DMS153 treated with DMSO at 0.1 percent for 48 hours (cell line): Measurements from ENCODE around the gene CCDC88C.

Experiments used
- DNase-seq: peaks from one replicate; lab custom pipeline; 2025; ENCODE audit not compliant: unreplicated experiment; lab: John Stamatoyannopoulos, UW

Gene CCDC88C

DNA sequence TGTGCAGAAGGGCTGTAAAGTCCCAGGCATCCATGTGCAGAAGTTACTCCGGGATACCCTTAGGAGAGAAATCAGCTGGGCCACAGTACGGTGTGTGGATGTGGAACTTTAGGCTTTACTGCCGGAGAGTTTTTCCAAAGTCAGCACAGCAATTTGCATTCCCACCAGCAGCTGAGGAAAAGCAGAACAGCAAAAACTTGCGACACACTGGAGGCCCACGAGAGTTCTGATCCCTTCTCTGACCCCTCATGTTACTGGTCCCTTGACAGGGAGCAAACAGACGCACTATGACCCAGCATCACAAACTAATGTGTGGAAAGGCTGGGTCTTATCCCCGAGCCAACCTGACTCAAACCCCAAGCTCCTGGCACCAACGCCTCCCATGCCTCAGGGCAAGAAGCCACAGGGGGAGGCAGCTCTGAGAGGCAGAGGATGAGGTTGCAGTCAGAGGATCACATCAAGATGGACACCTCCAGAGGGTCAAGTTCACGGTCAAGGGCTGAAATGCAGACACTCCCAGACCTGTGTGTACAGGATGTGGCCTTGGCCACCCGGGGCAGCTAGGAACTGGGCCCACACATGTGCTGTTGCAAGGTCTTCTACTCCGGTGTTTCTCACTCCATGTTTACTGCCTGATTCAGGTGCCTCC lies 38.6 kb downstream of the CCDC88C start:
- no peak for DNase-seq

DNA sequence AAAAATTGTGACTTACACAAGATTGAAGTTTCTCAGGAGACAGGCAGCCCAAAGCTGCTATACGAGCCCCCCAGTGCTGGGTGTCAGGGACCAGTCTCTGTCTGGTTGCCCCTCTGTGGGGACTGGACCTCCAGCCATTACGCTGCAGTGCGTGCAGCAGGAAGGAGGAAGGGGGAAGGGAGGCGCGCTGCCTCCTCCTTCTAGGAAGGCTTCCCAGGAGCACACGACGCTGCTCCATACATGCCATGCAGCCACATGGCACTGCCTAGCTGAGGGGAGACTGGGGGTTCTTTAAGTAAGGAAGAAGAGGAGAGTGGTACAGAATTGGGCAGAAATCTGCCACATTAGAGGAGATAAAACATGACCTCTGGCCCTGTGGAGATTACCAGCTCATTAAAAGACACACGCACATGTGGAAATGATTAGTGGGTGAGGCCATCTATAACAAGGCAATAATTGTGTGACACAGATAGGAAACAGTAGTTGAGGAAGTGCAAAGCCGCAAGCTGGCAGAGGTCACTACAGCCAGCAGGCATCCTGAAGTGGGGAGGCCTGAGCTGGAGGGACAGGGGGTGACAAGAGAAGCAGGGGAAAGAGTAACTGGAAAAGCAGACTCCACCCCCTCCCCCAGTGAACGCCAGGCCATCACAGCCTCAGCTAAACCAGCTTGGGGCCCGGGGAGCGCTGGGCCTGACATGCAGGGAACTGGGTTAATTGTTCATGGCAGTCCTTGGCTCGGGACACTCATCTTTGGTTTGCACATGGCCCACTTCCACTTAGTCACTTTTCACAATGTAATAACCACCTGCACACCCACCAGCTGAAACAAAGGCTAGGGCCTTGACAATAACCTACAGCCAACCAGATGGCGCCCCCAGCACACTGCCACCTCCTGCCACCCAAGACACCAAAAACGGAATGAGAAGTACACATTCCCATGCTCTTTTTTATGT lies 39.6 kb downstream of the CCDC88C start:
- DNase-seq, result no peak

DNA sequence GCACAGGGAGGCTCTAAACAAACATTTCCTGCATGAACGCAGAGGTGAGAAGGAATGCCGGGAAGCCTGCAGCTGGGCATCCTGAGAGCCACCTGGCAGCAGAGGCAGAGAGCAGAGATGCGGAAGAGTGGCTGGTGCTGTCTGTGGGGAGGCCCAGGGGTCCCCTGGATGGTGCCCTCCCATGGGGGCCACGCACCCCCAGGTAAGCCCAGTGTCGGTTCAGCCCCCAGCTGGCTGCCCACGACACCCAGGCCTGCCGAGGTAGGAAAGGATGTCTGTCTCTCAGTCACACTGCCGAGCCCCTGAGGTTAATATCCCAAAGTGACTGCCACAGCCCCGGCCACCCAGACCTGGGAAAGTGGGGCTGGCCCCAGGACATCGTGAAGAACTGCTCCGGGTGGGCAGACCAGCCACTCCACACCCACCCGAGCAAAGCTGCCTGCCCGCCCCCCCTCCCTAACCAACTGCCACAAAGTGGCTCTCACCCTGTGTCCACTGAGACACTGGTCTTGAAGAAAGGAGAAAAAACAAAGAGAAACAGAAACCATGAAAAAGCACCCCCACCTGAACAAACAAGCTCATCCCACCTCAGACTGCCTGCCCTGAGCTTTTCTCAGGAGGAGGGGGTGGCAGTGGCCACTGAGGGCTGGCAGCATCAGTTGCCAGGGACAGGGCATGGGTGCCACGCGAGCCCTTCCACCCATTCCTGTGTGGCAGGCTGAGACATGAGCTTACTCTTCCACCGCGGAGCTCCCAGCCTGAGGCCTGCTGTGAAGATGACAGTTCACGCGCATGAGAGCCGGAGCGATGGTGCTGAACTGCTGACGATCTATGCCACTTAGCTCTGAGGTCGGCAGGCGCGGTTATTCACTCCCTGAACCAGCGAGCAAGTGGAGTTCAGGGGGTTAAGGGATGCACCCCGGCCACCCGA lies 40.8 kb downstream of the CCDC88C start:
- DNase-seq, result no peak

DNA sequence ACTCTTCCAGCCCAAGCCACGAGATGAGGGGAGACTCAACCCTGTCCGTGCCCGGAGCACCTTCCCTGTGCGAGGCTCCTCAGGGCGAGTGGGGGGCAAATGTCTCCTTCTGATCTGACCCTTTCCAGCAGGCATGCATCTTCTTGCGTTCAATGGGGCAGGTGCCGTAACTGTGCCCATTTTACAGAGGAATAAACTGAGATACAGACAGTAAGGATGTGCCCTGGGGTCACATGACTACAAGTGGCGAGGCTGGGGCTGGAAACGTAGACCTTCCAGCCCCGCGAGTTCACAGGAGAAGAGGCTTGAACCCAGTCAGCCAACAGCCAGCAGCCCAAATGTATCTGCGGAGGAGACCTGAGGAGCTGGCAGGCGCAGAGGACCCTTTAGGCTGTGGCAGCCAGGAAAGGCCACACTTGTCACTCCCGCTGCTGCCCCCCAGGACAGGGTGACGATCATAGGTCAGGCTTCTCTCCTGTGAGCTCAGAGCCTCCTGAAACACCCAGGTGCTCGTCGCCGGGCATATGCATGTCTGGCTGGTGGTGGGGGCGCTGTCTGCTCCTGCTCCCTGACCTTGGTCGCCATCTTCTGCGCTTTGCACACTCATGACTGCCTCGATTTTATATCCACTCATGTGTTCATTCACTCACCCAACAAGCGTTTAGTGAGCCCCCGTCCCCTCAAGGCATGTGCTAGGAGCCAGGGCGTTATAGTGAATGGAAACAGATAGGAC lies 41.7 kb downstream of the CCDC88C start:
- DNase-seq, result no peak

DNA sequence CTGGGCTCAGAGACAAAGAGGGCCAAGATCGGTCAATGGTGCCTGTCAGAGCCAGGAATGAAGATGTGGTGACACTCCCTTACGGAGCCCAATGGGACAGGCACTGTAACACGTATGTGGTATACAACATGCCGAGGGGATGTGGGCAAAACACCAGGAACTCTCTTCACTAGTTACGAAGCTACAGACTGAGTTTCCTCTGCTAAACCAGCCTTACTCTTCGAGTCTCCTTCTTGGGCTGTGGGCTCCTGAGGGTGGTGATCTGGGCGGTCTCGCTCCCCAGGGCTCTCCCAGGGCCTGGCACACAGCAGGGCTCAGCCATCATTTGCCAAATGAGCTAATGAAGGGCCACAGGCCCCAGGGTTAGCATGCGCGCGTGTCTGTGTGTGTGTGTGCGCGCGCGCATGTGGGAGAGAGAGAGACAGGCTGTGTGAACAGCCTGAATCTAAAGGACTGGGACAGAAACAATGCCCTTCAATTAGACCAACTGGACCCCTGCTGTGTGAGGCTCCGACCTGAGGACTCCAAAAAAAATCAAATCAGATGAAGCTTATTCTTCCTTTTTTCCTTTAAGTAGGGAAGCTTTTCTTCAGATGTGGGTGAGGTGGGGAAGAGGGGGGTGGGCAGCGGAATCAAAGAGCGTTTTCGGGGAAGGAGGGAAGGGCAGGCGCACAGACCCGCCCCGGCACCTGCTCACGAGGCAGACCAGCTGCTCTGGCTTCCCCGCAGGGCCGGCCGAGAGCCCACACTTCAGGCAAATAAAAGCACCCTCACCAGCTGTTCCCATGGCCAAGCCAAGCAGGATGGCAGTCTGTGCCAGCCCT lies 42.5 kb downstream of the CCDC88C start:
- DNase-seq, result peak; percentile 63

DNA sequence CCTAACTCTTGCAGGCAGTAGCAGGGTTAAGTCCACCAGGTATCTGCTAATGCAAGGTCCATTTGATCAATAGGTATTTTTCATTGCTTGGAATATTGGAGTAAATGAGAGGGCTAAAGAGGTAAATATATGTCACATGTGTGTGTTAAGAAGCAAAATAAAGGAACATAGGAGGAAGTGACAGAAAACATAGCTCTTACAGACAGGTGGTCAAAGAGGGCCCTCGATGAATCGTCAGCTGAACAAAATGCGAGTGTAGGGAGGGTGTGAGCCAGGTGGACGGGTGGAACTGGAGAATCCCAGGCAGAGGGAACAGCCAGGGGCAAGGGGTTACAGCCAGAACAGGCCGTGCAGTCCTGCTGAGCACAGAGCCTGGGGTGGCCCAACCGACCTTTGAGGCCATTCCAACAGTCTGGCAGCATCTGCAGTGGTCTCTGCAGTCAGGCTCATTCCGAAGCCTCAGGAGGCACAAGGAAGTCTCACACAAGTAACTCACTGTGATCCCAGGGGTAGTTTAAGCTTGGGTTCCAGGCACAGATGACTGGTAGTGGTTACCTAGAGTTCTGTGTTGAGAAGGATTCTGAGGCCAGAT lies 43.2 kb downstream of the CCDC88C start:
- DNase-seq, result no peak

DNA sequence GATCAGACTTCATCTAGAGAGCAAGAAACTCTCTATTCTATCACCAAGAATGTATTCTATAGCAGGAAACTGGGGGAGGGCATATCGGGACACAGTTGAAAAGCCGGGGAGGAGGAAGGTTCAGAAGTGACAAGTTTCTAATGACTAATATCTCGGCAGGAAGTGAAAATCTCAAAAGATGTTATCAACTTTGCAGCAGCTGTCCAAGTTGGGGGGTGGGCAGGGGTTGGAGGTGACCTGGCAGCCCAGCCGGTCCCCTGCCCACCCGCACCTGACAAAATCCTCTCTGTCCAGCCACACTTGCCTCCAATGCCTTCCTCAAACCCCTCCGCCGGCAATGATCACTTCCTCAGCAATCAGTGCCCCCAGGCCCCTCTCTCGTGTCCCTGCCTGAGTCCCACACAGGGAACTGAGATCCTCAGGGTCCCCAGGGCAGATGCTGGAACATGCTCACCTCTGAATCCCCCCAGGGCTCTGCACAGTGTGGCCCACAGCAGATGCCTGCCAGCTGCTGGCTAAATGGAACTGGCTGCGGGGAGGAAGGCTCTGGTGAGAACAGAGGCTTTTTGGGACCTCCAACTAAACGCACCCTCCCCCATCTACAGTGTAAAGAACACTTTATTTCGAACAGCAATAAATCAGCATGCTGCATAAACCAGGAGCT lies 43.9 kb downstream of the CCDC88C start:
- DNase-seq, result no peak

DNA sequence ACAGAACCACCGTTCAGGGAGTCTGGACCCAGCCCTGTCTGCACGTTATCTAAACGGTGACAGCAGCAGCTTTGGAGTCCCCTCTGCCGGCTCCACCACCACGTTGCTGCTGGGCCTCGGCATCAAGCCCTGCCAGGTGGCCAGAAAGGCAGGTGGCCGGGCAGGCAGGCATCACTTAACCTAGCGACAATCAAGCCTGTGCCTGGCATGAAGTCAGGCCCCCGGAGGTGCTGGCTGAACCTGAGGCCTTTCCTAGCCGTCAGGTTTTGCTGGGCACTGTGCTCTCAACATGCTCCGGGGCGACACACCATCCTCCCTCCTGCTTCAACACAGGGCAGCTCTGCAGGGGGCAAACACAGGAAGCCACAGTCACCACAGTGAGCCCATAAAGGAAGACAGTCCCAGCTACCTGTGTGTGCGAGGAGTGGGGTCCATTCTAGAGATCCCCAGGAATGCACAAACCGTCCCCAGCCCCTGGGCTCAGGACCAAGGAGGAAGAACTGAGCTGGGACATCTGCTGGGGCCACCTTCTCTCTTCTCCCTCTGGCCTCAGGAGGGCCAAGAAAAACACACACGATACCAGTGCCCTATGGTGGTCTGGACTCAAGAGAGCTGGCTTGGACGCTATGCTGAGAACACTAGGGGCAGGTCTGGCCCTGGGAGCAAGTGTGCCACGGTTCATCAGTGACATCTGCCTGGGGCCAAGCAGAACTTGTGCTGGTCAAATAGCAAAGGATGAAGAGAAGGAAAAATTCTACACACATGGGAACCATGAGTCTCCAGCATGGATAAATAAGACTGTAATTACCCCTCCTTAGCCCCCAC lies 44.7 kb downstream of the CCDC88C start:
- peak; percentile 44 for DNase-seq

DNA sequence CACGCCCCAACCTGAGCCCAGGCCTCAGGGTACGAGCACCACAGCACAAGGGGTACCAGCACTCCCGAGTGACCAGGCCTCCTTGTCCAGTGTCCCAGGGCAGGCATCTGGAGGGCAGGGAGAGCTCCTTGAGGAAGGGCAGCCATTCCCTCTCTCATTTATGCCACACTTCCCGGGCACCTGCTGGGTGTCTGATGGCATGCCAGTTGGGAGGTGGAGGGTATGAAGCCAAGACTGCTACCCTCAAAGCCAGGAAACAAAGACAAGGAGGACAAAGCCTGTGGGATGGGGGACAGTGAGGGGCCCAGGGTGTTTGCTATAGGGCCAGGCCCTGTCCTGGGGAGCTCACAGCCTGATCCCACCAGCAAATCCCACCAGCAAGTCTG lies 45.6 kb downstream of the CCDC88C start:
- no peak for DNase-seq

DNA sequence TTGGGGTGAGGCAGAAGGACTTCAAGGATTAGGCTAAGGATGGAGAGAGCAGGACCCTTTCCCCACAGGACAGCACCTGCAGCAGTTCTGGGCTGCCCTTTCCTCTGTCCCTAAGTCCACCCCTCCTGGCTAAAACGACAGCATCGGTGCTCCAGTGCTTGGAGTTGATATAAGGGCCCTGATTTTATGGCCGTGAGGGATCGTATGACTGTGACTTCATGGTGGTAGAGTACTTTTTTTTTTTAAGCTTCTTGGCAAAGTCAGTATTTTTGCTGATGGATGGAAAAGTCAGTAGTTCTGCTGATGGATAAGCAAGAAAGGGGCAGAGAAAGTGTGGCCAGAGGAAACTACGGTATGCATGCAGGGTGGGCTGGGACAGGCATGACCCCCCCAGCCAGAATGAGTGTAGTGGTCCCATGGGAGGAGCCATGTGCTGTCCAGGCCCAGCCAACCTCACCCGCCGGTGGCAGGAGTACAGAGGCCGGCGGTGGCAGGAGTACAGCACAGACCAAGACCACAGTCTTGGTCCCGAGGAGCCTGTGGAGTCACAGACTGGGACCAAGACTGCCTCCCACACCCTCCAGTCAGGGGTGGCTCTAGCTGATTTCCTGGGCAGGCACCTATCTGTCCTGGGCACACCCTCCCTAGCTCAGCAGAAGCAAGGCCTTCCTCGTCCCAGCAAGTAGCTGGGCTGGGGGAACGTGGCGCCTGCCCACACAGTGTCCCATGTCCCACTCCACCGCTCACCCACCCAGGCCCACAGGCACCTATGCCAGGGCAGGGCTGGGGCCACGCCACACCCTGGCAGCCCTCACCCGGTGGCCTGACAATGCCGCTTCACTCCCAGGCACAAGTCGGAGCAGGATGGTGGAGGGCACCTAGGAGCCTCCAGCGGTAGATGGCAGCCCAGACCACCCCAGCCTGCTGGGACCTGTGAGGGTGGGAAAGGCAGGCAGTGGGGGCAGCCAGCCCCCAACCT lies 46.3 kb downstream of the CCDC88C start:
- DNase-seq, result no peak

DNA sequence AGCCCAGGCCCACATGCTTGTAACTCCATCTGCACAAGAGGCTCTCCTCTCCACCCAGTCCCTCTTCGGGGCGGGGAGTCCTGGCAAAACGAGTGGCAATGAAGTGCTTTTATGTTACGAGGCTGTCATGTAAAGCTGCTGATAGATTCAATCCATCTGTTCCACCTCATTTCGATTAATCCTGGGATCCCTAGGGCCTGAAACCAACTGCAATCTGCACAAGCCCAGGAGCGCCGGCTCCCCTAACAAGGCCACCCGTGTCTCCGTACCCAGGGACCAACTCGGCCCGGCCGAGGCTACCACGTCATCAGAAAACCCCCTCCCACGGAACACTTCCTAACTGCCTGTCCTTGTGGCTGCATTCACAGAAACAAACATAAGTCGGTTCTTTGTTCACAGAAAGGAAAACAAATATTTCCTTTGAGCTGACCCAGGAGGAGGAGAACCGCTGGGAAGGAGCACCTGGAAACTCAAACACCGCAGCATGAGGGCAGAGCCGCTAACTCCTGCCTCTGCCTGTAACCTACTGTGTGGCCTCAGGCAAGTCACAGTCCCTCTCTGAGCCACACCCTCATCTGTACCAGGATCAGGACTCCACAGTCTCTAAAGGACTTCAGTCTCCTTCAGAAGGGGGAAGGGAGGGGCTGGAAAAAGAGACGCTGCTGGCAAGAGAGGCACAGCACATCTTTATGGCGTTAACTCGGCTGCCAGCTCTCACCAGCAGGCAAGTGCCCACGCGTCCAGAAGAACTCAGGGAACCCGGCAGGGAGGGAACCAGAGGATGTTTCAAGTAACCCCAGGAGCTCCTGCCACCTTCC lies 47.8 kb downstream of the CCDC88C start:
- peak; percentile 57 for DNase-seq

DNA sequence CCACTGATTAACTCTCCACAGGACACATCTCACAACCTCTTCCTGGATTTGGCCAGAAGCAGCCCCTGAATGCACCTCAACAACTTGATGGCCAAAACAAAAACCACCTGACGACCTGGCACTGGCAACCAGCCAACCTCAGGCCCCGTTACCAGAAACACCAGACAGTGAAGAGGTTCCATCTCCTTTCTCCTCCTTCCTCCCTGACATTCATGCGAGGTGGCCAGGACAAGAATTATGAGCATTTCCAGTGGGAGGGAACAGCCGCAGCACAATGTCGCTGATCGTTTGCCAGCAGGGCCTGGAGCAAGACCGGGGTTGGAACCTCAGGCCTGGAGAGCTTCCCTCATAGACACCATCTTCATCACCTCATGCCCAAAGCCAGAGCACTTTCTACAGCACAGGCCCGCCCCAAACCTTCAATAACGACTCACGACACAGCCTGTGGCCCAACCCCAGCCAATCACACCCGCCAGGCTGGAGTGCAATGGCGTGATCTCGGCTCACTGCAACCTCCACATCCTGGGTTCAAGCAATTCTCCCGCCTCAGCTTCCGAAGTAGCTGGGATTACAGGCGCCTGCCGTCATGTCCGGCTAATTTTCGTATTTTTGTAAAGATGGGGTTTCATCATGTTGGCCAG lies 48.7 kb downstream of the CCDC88C start:
- peak; percentile 59 for DNase-seq

DNA sequence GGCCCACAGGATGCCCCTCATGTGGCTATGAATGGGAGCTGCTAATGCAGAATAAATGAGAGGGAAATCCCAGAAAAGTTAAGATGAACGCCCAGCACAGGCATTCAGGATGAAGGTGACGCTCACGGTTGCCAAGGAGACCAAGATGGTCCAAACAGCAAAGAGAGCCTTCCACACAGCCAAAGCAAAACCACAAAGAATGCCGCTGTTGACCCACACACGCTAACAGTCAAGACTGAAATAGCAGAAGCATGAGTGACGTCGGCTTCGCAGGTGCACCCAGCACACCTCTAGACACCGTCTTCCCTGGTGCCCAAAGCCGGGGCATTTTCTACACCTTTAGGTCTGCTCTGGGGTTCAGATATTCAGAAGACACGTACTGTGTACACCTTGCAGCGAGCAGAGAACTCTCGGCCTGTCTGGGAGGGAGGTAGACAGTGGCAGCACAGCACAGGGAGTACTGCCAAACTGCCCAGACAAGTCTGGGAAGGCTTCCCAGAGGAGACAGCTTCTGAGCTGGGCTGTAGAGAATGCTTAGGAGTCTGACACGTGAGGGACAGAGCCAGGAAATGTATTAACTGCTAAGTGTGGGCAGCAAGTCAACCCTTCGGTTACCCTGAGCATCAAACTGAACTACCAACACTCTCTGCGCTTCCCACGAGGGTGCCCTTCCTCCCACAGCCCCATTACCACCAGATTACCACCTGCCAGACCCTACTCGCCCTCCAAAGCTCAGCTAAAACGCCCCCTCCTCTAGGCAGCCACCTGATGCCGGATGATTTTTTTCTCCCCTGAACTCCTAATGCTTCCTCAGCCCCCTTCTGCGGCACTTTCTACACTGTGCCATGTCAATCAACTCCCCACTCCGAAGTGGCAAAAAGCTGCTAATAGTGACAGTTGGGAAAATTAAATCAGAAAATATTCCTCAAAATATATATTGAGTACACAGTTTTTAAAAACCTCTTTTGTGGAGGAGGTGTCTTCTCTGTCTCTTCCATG lies 50.1 kb downstream of the CCDC88C start:
- DNase-seq, result no peak

DNA sequence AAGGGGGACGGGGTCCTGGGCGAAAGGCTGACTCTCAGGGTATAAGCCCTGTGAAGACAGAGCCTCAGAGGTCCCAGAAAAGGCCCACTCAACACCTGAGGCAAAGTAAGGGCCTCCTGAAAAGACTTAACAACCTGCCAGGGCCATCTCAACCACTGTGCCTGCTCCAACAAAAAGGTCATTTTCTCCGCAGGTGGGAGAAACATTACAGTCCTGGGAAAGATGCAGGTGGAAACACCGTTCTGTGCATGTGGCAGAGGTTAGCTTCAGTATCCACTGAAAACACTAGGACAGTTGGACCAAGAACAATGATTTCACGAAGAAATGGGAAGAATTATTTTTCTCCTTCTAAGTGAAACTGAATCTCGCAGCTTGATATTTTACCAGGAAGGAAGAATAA lies 50.9 kb downstream of the CCDC88C start:
- DNase-seq, result no peak
